NCI-H2081 treated with DMSO at 0.1 percent for 48 hours (cell line): ENCODE measurements around the gene SKOR2.

Experiments used
- DNase-seq: peaks from one replicate; lab custom pipeline; 2025; lab: John Stamatoyannopoulos, UW

SKOR2 gene

GRCh38 chr18:47251289-47252120 lies at the start of gene SKOR2:
SKOR2 (minus strand) TSS chr18:47251660; CDS start chr18:47249183, 2,477 bp downstream.
- no peak for DNase-seq

DNA sequence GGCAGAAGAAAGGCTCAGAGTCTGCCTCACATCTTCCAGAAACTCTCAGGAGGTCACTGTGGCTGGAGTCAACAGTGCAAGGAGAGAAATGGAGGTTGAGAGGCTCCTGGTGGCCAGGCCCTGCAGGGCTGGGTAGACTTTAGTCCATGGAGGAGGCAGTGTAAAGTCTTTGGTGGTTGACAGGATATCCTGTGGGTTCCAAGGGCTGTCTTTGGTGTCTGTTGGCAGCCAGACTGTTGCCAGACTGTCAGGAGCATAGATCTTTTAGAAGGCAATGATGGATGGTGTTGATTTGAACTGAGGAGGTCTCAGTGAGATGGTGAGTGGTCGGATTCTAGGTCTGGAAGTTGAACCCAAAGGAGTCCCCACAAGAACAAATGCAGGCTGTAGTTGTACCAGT lies 45.0 kb upstream of the SKOR2 start:
- DNase-seq, result no peak

GRCh38 chr18:47294801-47295200 lies 43.3 kb upstream of the SKOR2 start:
- DNase-seq, result no peak

DNA sequence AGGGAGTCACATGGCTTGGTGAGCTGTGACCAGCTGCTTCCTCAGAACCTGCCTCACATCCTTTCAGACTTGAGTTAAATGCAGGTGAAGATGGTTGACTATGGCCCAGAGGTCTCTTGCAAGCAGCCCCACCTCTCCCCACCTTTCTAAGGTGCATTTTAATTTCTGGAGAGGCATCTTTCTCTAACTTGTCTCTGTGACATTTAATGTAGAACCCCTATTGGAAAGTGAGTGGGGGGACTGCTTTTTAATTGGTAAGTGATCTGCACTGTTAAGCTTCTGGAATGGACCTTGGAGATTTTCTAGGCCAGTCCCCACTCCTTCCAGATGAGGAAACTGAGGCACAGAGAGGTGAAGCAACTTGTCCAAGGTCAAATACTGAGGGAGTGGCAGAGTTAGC lies 37.3 kb upstream of the SKOR2 start:
- no peak for DNase-seq

GRCh38 chr18:47287911-47288585 lies 36.6 kb upstream of the SKOR2 start:
- DNase-seq, result no peak

DNA sequence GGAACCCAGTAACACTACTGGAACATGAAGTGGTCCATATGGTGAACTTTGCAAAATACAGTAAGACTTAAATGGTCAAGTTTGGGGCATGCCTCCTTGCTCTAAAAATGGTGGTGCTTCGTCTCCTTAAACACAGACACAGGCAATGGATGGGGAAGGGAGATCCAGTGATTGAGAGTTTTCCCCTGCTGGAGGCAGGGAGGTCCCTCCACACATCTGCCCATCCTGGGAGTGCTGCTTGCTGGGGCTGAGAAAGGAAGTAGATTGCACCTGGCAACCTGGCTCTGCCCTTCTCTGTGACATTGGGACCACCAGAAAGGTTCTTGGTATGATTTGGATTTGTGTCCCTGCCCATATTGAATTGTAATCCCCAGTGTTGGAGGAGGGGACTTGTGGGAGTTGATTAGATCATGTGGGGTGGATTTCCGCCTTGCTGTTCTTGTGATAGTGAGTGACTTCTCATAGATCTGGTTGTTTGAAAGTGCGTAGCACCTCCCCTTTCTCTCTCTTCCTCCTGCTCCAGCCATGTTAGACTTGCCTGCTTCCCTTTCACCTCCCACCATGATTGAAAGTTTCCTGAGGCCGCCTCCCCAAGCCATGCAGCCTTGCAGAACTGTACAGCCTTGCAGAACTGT lies 35.4 kb upstream of the SKOR2 start:
- no peak for DNase-seq

- no peak for DNase-seq
These were observed 34.0 kb upstream of the SKOR2 start for GRCh38 chr18:47285456-47285855.

DNA sequence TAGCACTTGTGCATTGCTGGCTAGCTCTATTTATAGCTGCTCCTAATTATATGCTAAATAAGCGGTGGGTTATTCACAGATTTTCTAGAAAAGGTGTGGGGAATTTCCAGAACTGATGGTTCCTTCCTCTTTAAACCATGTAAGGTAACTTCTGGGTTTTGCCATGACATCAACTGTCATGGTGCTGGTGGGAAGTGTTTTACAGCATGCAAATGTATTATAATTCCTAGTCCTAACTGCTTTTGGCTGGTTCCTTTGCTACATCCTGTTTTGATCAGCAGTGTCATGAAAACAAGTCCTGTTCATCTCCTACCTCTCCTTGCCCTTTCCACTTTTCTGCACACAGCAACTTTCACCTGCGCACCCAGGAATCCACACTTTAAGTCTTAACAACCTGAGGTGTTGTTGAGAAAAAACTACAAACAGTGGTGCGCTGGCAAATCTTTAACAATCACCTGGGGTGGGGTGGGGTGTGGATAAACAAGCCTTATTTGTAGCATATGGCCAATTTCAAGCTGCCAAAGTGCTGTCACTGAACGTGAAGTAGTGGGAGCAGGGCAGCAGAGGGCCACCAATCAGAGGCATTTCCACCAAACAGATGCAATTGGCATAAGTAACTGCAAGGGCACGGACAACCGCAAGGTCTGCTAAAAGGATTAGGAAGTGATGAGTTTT lies 33.4 kb upstream of the SKOR2 start:
- DNase-seq, result no peak

- no peak for DNase-seq
These were observed 32.0 kb upstream of the SKOR2 start for GRCh38 chr18:47283476-47283875.

DNA sequence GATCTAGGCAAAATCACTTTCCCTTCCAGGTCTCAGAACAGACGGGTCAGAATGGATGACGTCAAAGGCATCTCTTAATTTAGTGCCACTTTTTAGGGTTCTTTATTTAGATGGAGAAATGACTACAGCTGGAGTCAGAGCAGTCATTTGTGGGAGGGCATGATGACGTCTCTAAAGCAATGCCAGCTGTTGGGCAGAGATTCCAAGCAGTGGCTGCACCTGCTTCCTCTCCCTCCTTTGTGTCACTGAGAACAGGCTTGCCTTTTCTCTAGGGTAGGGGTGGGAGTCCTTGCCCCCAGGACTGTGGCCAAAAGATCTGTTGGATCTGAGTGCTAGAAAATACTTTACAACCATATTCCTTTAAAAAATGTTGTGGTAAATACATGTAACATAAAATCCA lies 28.7 kb upstream of the SKOR2 start:
- no peak for DNase-seq

DNA sequence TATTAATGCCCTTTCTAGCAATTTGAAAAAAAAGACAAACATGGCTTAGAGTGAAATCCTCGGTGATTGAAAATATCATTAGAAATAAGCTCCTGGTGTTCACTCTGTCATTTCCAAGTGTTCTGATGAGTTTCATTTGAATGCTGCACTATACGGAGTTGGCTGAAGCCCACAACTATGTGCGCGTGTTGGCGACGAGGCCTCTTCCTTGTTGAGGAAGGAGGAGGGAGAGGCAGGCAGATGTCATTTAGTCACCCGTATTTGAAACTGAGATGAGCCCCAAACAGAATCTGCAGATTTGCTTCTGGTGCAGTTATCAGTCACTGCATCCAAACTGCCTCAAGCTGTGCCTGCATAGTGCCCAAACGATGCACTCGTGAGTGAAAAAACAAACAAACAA lies 23.5 kb upstream of the SKOR2 start:
- no peak for DNase-seq

GRCh38 chr18:47265197-47265596 lies 13.7 kb upstream of the SKOR2 start:
- no peak for DNase-seq

DNA sequence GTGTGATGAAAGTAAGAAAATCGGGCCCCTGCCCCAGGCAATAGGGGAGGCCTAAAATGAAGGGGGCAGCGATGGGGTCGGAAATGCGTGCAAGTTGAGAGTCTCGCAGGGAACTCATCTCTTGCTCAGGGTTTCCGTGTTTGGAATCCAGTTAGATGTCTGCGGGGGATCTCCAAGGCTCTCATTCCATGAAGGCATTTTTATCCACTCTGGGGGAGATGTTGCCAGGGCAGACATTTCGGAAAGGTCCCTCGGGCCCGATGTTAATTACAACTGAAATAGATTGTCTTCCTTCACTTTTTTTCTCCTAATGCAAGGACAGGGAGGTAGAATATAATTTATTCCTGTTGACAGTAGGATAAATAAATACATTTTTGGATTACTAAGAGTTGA lies 12.8 kb upstream of the SKOR2 start:
- no peak for DNase-seq

- no peak for DNase-seq
These were observed 12.2 kb upstream of the SKOR2 start for GRCh38 chr18:47263430-47264307.

- no peak for DNase-seq
These were observed 11.6 kb upstream of the SKOR2 start for GRCh38 chr18:47263150-47263429.

DNA sequence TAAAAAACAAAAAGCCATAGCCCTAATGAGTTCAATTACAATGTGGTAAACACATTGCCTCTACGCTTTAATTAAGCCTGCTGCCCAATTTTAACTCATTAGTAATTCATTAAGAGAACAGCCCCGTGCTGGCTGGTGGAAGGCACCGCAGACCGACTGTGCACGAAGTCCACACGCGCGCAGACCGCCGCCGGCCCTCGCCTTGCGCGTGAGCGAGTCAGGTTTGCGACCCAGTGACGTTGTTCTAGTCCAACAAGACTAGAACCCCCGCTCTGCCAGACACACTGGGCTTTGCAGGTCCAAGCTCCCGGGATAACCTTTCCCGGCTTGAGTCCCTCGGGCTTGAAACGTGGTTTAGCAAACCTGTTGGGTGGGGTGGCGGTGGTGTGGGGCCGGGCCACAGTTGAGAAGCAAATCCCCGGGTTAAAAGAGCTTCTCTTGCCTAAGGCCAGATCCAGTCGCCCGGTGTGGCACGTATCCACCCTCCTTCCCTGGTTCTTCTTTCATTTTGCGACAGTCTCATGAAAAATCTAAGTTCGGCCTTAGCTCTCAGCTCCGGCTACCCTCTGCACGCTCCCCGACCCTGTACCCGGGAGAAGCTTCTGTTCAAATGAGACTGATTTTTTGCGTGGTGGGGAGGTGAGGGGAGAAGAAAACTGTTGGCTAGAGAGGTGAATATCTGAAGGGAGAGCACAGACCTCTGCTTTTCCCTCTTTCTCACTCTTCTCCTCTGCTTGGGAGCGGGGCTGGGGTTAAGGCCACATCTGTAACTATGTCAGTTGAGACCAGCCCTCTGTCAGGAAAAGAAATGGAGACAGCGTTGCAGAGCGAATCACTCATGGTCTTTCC lies 11.1 kb upstream of the SKOR2 start:
- no peak for DNase-seq

DNA sequence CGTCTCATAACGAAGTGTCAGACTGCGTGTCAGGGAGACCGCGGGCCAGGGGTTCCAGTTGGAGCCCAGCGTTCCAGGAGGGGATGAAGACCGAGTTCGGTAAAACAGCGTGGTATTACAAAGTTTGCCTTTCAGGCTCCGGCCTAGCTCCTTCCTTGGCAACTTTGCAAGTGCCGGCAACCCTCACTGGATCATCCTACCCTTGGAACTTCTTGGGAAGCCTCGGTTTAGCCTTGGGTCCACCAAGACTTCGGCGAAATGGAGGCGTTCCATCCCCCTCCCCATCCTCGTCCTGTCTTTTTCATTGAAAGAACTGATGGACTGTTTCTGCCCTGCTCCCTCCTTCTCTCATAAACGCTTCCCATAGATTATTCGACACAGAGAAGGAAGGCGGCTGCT lies 10.4 kb upstream of the SKOR2 start:
- no peak for DNase-seq

- DNase-seq, result no peak
These were observed 9.7 kb upstream of the SKOR2 start for GRCh38 chr18:47260924-47261701.

- no peak for DNase-seq
These were observed 8.9 kb upstream of the SKOR2 start for GRCh38 chr18:47260120-47260923.
